HFF-Myc (cell line): ENCODE results near the gene COL5A1.

Experiments
- DNase-seq: peaks from one replicate; pipeline ENCODE4 v3.0.0-alpha.2; 2011; ENCODE audit warnings: low read depth; ENCODE audit errors: extremely low read depth
- H3K4me3 ChIP-seq: replicated peaks from 2 replicates; pipeline ENCODE4 v1.5.1; 2011; ENCODE audit warnings: low read depth, mild to moderate bottlenecking, control low read depth, low read length
- TF ChIP-seq, protein P1 (sequence below): IDR thresholded peaks from 2 replicates; pipeline ENCODE4 v1.5.1; 2012; ENCODE audit warnings: mild to moderate bottlenecking, low read depth, low read length, control low read depth; ENCODE audit errors: missing control alignments

The COL5A1 gene

DNA sequence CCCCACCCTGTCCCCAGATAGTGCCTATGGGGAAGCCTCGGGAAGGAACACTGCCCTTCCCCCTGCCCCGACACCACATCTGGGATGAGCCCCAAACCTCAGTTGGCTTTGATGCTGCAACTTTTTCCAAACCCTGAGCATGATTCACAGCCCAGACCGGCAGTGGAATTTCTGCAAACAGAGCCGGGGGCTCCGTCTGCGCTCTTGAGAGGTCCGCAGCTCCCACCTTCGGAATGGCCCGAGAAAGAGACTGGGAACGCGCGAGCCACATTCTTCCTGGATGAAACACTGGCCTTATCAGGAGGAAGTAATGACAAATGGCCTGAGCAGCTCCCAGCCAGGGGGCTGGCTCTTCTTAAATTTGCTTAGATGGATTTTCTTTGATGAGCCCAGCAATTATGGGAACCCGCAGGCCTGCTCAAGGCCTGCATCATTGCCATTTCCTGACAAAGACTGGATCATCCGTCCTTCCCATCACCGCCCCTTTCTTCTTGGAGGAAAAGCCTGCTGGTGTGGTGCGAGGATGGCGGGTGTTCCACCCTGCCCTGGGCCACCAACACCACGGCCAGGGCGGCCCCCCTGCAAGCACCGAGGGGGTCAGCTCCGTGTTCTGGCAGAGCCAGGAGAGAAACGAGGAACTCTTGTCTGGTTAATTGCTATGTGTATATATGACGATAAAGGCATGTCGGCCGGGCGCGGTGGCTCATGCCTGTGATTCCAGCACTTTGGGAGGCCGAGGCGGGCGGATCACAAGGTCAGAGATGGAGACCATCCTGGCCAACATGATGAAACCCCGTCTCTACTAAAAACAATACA is 38.8 kb upstream of the COL5A1 start:
- H3K4me3 ChIP-seq: no peak overlapping the region
- TF ChIP-seq, protein P1, sequence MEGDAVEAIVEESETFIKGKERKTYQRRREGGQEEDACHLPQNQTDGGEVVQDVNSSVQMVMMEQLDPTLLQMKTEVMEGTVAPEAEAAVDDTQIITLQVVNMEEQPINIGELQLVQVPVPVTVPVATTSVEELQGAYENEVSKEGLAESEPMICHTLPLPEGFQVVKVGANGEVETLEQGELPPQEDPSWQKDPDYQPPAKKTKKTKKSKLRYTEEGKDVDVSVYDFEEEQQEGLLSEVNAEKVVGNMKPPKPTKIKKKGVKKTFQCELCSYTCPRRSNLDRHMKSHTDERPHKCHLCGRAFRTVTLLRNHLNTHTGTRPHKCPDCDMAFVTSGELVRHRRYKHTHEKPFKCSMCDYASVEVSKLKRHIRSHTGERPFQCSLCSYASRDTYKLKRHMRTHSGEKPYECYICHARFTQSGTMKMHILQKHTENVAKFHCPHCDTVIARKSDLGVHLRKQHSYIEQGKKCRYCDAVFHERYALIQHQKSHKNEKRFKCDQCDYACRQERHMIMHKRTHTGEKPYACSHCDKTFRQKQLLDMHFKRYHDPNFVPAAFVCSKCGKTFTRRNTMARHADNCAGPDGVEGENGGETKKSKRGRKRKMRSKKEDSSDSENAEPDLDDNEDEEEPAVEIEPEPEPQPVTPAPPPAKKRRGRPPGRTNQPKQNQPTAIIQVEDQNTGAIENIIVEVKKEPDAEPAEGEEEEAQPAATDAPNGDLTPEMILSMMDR: no peak
- DNase-seq: peak; percentile 81

GRCh38 chr9:134604834-134605233 is 36.8 kb upstream of the COL5A1 start:
- DNase-seq: no peak
- no peak overlapping the region for H3K4me3 ChIP-seq
- TF ChIP-seq, protein P1: no peak

GRCh38 chr9:134605351-134605965 is 36.1 kb upstream of the COL5A1 start:
- TF ChIP-seq, protein P1: no peak
- H3K4me3 ChIP-seq: no peak overlapping the region
- DNase-seq: no peak

DNA sequence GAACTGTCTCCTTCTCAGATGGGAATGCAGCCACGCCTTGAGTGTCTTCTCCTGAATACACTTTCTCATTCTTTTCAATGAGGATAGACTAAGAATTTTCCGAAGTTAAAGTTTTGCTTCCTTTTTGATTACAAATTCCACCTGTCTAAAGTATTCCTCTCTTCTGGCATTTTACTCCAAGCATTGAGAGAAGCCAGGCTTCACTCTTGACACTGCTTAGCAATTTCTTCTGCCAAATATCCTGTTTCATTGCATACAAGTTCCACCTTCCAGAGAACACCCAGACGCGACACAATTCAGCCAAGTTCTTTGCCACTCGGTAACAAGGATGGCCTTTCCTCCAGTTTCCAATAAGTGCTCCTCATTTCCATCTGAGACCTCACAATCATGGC is 35.6 kb upstream of the COL5A1 start:
- H3K4me3 ChIP-seq: no peak overlapping the region
- TF ChIP-seq, protein P1: no peak
- DNase-seq: no peak

- H3K4me3 ChIP-seq: no peak overlapping the region
- TF ChIP-seq, protein P1: no peak
- DNase-seq: no peak
These were observed 34.5 kb upstream of the COL5A1 start for GRCh38 chr9:134606951-134607731.

GRCh38 chr9:134607971-134608370 is 33.6 kb upstream of the COL5A1 start:
- TF ChIP-seq, protein P1: no peak
- DNase-seq: no peak
- no peak overlapping the region for H3K4me3 ChIP-seq
